Muscle of leg (tissue), 16 donors: ENCODE data around the gene ELP2. TPM values are rescaled to one million over a fixed set of nuclear protein-coding genes. Genes with fewer than 3 reads are reported as not detected.
"Not testable (repeated sequence)": the region's sequence is repeated elsewhere in the genome, so short reads cannot be mapped to it uniquely, and the experiment has no call there.

Experiments used
- DNase-seq: peaks from one replicate; pipeline ENCODE4 v3.0.0; 2013
- H3K27ac ChIP-seq: one replicate; pipeline ENCODE4 v1.5.1; 2013; ENCODE audit warnings: mild to moderate bottlenecking, low read length, control low read depth
- H3K27me3 ChIP-seq: one replicate; pipeline ENCODE4 v1.6.1; 2013; ENCODE audit warnings: low read length; ENCODE audit not compliant: control insufficient read depth, insufficient read depth
- H3K36me3 ChIP-seq: one replicate; pipeline ENCODE4 v1.6.1; 2013; ENCODE audit warnings: low read length; ENCODE audit not compliant: control insufficient read depth, insufficient read depth
- H3K4me1 ChIP-seq: one replicate; pipeline ENCODE4 v1.6.1; 2013; ENCODE audit warnings: low read length; ENCODE audit not compliant: control insufficient read depth, insufficient read depth
- H3K4me3 ChIP-seq: one replicate; pipeline ENCODE4 v1.5.1; 2013; ENCODE audit warnings: low read length, control low read depth
- H3K9me3 ChIP-seq: replicated peaks from 2 replicates; pipeline ENCODE4 v1.6.1; 2013; ENCODE audit warnings: low read depth, low read length; ENCODE audit not compliant: control insufficient read depth
- WGBS: methylation state at CpG from one replicate; pipeline ENCODE4 v1.1.5; 2013; ENCODE audit warnings: missing lambda C conversion rate; ENCODE audit not compliant: insufficient coverage; 5-methylcytosine and 5-hydroxymethylcytosine counted together
- long read RNA-seq, 11 donors: transcript quantifications; one replicate each; lab custom pipeline, GENCODE V29; 2026
- polyA plus RNA-seq, 8 donors: library from polyadenylated mRNA; unstranded; fragments of 120-200 nt; gene quantifications; one replicate each; pipeline versions ENCODE4 v1.2.1 to v1.2.3, GENCODE V29; 2013; ENCODE audit warnings: inconsistent platforms in 1 of 8, low replicate concordance in 1 of 8; ENCODE audit not compliant: insufficient read length in 8 of 8, insufficient read depth in 1 of 8
- total RNA-seq: library from RNA; stranded (reverse); fragments of 120-200 nt; gene quantifications from one replicate; pipeline ENCODE4 v1.2.4, GENCODE V29; 2013

ELP2 gene, protein sequence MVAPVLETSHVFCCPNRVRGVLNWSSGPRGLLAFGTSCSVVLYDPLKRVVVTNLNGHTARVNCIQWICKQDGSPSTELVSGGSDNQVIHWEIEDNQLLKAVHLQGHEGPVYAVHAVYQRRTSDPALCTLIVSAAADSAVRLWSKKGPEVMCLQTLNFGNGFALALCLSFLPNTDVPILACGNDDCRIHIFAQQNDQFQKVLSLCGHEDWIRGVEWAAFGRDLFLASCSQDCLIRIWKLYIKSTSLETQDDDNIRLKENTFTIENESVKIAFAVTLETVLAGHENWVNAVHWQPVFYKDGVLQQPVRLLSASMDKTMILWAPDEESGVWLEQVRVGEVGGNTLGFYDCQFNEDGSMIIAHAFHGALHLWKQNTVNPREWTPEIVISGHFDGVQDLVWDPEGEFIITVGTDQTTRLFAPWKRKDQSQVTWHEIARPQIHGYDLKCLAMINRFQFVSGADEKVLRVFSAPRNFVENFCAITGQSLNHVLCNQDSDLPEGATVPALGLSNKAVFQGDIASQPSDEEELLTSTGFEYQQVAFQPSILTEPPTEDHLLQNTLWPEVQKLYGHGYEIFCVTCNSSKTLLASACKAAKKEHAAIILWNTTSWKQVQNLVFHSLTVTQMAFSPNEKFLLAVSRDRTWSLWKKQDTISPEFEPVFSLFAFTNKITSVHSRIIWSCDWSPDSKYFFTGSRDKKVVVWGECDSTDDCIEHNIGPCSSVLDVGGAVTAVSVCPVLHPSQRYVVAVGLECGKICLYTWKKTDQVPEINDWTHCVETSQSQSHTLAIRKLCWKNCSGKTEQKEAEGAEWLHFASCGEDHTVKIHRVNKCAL
- total RNA-seq (82.2 TPM), polyA plus RNA-seq (10 to 100 TPM; 52.9 to 81.9 (median 61.5) TPM)
- long read RNA-seq, donor 1, full-length matches to known transcripts: 11 of 11 reads
- long read RNA-seq, donor 1, partial matches to known transcripts: 0 of 11 reads
- long read RNA-seq, donor 1, other reads (novel, unspliced or antisense): 0 of 11 reads
- long read RNA-seq, donor 2, partial matches to known transcripts: 0 of 1 reads
- long read RNA-seq, donor 2, other reads (novel, unspliced or antisense): 0 of 1 reads
- long read RNA-seq, donor 3, full-length matches to known transcripts: 13 of 13 reads
- long read RNA-seq, donor 3, partial matches to known transcripts: 0 of 13 reads
- long read RNA-seq, donor 3, other reads (novel, unspliced or antisense): 0 of 13 reads
- long read RNA-seq, donor 4, full-length matches to known transcripts: 7 of 7 reads
- long read RNA-seq, donor 4, partial matches to known transcripts: 0 of 7 reads
- long read RNA-seq, donor 4, other reads (novel, unspliced or antisense): 0 of 7 reads
- long read RNA-seq, donor 5, full-length matches to known transcripts: 20 of 30 reads
- long read RNA-seq, donor 5, partial matches to known transcripts: 10 of 30 reads
- long read RNA-seq, donor 5, other reads (novel, unspliced or antisense): 0 of 30 reads
- long read RNA-seq, donor 6, full-length matches to known transcripts: 20 of 25 reads
- long read RNA-seq, donor 6, partial matches to known transcripts: 5 of 25 reads
- long read RNA-seq, donor 6, other reads (novel, unspliced or antisense): 0 of 25 reads
- long read RNA-seq, donor 7, full-length matches to known transcripts: 15 of 15 reads
- long read RNA-seq, donor 7, partial matches to known transcripts: 0 of 15 reads
- long read RNA-seq, donor 7, other reads (novel, unspliced or antisense): 0 of 15 reads
- long read RNA-seq, donor 8, full-length matches to known transcripts: 6 of 6 reads
- long read RNA-seq, donor 8, partial matches to known transcripts: 0 of 6 reads
- long read RNA-seq, donor 8, other reads (novel, unspliced or antisense): 0 of 6 reads
- long read RNA-seq, donor 9, full-length matches to known transcripts: 8 of 8 reads
- long read RNA-seq, donor 9, partial matches to known transcripts: 0 of 8 reads
- long read RNA-seq, donor 9, other reads (novel, unspliced or antisense): 0 of 8 reads
- long read RNA-seq, donor 10, full-length matches to known transcripts: 16 of 22 reads
- long read RNA-seq, donor 10, partial matches to known transcripts: 6 of 22 reads
- long read RNA-seq, donor 10, other reads (novel, unspliced or antisense): 0 of 22 reads
- long read RNA-seq, donor 11, full-length matches to known transcripts: 7 of 7 reads
- long read RNA-seq, donor 11, partial matches to known transcripts: 0 of 7 reads
- long read RNA-seq, donor 11, other reads (novel, unspliced or antisense): 0 of 7 reads

DNA sequence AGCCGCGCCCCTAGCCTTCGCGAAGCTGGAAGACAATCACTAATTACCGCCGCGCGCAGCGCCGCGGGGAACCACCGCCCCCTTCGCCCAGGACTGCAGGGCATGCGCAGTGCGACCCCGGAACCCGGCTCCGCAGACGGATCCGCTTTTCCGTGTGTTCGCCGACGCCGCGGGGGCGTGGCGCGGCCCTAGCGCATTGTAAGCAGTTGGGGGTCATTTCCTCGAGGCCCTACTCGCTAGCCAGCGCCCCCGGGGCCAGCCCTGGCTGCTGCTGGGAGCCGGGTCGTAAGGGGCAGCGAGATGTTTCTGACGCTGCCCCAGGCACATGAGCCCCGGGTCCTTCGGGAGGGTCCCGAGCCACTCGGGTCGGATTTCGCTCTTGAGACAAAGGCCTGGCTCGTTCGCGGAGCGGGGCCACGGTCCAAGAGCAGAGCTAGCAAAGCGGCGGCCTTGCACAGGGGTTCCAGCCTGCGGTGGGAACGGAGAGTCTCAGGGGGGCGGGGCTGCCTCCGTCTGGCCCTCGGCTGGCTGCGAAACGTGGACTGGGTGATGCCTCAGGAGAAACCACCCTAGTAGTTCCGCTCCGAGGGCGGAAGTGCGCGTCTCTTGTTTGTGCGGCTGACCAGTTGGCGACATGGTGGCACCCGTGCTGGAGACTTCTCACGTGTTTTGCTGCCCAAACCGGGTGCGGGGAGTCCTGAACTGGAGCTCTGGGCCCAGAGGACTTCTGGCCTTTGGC is at the start of gene ELP2, which contains the start of gene SLC39A6:
Gene ELP2, plus strand, starts transcription at position 600 of the 739 bp plus-strand sequence. Its CDS starts 35 bp downstream, at position 635.
Gene SLC39A6, minus strand, starts transcription at position 41 of the 739 bp plus-strand sequence. CDS start 2,333 bp downstream, outside the sequence.
- peaks cover 9% of the 10 kb centered on the region for H3K36me3 ChIP-seq
- H3K4me3 ChIP-seq: peak within 1 kb of the TSS; percentile 87
- peak; percentile 99 for DNase-seq
- peaks cover 11% of the 10 kb centered on the region for H3K4me1 ChIP-seq
- H3K27me3 ChIP-seq: no peaks in the 10 kb centered on the region
- peak within 1 kb of the TSS; percentile 99 for H3K27ac ChIP-seq
- under 1% methylated on average over 69 of the region's 69 CpGs for WGBS
- H3K9me3 ChIP-seq: no peaks in the 10 kb centered on the region

DNA sequence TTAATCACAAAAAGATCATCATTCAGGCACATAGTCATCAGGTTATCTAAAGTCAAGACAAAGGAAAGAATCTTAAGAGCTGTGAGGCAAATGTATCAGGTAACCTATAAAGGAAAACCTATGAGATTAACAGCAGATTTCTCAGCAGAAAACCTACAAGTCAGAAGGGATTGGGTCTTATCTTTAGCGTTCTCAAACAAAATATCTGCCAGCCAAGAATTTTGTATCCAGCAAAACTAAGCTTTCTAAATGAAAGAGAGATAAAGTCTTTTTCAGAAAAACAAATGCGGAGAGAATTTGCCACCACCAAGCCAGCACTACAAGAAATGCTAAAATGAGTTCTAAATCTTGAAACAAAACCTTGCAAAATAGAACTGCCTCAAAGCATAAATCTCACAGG is 48.6 kb upstream of the ELP2 start:
- H3K27me3 ChIP-seq, H3K27ac ChIP-seq, H3K36me3 ChIP-seq, H3K4me3 ChIP-seq, DNase-seq, H3K4me1 ChIP-seq, H3K9me3 ChIP-seq: not testable (repeated sequence)
- WGBS: no CpG with 5 or more reads among the region's 2 CpGs

DNA sequence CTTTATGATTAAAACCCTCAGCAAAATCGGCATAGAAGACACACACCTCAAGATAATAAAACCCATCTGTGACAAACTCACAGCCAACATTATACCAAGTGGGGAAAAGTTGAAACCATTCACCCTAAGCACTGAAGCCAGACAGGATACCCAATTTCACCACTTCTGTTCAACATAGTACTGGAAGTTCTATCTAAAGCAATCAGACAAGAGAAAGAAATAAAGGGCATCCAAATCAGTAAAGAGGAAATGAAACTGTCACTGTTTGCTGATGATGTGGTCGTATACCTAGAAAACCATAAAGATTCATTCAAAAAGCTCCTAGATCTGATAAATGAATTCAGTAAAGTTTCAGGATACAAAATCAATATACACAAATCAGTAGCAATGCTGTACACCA is 46.0 kb upstream of the ELP2 start:
- DNase-seq: no peak
- WGBS: 40% methylated on average over 1 of the region's 2 CpGs
- H3K36me3 ChIP-seq: no peaks in the 10 kb centered on the region
- no peak overlapping the region for H3K27ac ChIP-seq
- no peak overlapping the region for H3K4me3 ChIP-seq
- H3K27me3 ChIP-seq: no peaks in the 10 kb centered on the region
- no peaks in the 10 kb centered on the region for H3K4me1 ChIP-seq
- H3K9me3 ChIP-seq: peaks cover 7% of the 10 kb centered on the region

DNA sequence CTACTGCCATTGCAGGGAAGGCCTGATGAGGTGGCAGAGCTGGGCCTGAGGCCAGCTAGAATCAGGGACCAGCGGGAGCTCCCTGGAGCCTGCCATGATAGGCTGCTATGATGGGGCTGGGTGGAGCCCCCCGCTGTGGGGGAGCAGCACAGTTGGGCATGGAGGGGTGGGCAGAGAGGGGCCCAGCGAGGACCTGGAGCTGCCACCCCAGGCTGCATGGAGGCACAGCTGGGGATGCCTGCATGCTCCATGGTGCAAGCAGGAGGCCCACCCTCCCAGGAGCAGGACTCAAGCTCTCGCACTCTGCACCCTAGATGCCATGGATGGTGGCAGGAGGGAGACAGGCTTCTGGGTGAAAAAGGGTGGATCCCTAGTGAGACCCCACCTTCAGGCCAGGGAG is 44.5 kb upstream of the ELP2 start:
- no peaks in the 10 kb centered on the region for H3K4me1 ChIP-seq
- no peak overlapping the region for H3K27ac ChIP-seq
- no peak for DNase-seq
- 93% methylated on average over 4 of the region's 4 CpGs for WGBS
- H3K27me3 ChIP-seq: no peaks in the 10 kb centered on the region
- H3K36me3 ChIP-seq: no peaks in the 10 kb centered on the region
- H3K4me3 ChIP-seq: no peak overlapping the region
- H3K9me3 ChIP-seq: peaks cover 3% of the 10 kb centered on the region

DNA sequence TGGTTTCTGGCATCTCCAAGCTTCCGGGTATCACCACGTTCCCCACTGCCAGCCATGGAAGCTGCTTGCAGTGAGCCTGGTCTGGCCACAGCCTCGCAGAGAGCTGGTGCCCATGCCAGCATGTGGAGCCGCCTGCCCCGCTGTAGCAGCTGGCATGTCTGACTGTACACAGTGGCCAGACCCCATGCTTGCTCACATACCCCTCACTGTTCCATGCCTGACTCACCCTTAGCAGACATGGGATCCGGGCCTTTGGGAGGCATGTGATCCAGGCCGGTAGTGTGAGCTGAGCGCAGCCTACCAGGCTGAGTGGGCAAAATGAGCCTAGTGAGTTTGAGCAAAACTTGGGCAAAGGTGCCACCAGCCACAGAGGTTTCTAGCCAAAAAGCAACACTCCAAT is 43.5 kb upstream of the ELP2 start:
- Histone ChIP-seq H3K9me3 (peaks cover 2% of the 10 kb centered on the region), H3K4me1 (no peaks in the 10 kb centered on the region), H3K27ac (no peak overlapping the region), H3K27me3 (no peaks in the 10 kb centered on the region), H3K4me3 (no peak overlapping the region), H3K36me3 (no peaks in the 10 kb centered on the region)
- WGBS: 77% methylated on average over 7 of the region's 8 CpGs
- DNase-seq: no peak

DNA sequence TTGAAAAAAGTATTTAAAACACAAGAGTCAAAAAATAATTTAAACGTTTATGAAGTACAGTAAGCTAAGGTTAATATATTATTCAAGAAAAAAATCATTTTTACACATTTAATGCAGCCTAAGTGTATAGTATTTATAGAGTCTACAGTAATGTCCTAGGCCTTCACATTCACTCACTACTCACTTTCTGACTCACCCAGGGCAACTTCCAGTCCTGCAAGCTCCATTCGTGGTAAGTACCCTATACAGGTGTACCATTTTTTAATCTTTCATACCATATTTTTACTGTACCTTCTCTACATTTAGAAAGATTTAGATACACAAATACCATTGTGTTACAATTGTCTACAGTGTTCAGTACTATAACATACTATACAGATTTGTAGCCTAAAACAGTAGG is 41.4 kb upstream of the ELP2 start:
- no peaks in the 10 kb centered on the region for H3K4me1 ChIP-seq
- WGBS: no CpG with 5 or more reads among the region's 2 CpGs

DNA sequence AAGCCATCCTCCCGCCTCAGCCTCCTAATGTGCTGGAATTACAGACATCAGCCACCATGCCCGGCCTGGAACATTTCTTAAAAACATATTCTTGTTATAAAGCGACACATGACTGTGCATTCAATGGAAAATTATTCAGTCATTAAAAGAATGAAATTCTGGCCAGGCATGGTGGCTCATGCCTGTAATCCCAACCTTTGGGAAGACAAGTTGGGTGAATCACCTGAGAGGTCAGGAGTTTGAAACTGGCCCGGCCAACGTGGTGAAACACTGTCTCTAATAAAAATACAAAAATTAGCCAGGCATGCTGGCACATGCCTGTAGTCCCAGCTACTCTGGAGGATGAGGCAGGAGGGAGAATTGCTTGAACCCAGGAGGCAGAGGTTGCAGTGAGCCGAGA is 40.7 kb upstream of the ELP2 start:
- H3K4me3 ChIP-seq: no peak overlapping the region
- H3K4me1 ChIP-seq: no peaks in the 10 kb centered on the region
- no peaks in the 10 kb centered on the region for H3K9me3 ChIP-seq
- no peak for DNase-seq
- no peak overlapping the region for H3K27ac ChIP-seq
- no peaks in the 10 kb centered on the region for H3K36me3 ChIP-seq
- 73% methylated on average over 3 of the region's 6 CpGs for WGBS
- no peaks in the 10 kb centered on the region for H3K27me3 ChIP-seq

More for the DNA sequence above, 41.4 kb upstream of the ELP2 start:
- no peaks in the 10 kb centered on the region for H3K36me3 ChIP-seq
- H3K27me3 ChIP-seq: no peaks in the 10 kb centered on the region
- no peak overlapping the region for H3K4me3 ChIP-seq
- no peak for DNase-seq
- H3K27ac ChIP-seq: no peak overlapping the region
- no peaks in the 10 kb centered on the region for H3K9me3 ChIP-seq

DNA sequence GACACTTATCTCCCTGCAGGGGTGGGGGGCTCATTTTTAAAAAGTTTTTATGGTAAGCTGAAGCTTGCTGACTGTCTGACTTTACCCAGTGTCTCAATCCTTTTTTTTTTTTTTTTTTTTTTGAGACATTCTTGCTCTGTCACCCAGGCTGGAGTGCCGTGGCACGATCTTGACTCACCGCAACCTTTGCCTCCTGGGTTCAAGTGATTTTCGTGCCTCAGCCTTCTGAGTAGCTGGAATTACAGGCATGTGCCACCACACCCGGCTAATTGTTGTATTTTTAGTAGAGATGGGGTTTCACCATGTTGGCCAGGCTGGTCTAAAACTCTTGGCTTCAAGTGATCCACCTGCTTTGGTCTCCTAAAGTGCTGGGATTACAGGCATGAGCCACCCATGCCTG is 37.6 kb upstream of the ELP2 start:
- H3K27me3 ChIP-seq, H3K4me3 ChIP-seq, H3K4me1 ChIP-seq, H3K27ac ChIP-seq, H3K36me3 ChIP-seq, DNase-seq, H3K9me3 ChIP-seq: not testable (repeated sequence)
- WGBS: 79% methylated on average over 4 of the region's 5 CpGs
